GM12864 (cell line): Measurements from ENCODE around the gene TMEM200A.

Experiments
- DNase-seq: peaks from one replicate; pipeline ENCODE4 v3.0.0-alpha.2; 2011; ENCODE audit warnings: low read depth
- H3K4me3 ChIP-seq: 2 replicates; pipeline ENCODE4 v1.5.1; 2011; ENCODE audit warnings: mild to moderate bottlenecking, low read depth, low read length, control low read depth
- TF ChIP-seq, protein P1 (sequence below): IDR thresholded peaks from 2 replicates; pipeline ENCODE4 v1.5.1; 2011; ENCODE audit warnings: low read depth, mild to moderate bottlenecking, moderate library complexity, low read length, control low read depth, inconsistent platforms; ENCODE audit errors: missing control alignments

TMEM200A gene

DNA sequence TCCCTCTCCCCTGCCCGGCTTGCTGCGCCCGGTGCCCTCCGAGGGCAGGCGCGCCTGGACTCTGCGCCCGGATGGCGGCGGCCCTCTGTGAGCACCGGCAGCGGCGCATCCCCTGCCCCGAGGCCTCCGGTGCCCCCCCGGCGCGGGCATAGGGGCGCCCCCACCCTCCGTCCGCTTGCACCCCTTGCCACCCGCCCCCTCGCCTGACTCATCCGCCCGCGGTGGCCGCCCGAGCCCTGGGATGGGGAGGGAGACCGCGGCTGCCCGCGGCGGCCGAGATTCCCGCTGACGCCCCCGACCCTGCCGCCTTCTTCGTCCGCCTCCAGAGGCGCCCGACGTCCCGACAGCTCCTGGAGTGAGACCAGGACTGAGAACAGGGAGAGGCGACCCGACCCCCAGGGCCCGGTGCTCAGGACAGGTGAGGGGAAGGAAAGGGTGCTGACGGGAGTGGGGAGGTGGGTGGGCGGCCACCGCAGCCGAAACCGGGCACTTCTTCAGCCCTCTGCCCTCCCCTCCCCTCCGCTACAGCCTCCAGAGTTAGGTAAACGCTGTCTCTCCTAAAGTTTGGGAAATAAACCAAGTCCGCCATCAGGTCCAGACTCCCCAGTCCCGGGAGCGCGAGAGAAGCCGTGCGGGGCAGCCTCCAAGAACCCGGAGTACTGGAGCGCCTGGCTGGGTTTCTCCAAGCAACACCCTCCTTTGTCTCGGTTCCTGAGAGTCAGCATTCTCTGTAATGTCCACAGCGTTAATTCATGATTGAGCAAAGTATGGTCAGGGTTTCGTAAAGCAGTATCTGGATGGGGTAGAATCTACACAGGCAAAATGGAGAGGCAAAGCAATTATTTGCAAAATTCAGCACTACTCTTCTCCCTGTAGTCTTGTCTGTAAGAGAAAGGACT, 539 bp downstream of the TMEM200A start:
- H3K4me3 ChIP-seq = peak overlapping the region; percentile 27; the same call in 1 of the 2 replicates
- no peak for DNase-seq
- TF ChIP-seq, protein P1, sequence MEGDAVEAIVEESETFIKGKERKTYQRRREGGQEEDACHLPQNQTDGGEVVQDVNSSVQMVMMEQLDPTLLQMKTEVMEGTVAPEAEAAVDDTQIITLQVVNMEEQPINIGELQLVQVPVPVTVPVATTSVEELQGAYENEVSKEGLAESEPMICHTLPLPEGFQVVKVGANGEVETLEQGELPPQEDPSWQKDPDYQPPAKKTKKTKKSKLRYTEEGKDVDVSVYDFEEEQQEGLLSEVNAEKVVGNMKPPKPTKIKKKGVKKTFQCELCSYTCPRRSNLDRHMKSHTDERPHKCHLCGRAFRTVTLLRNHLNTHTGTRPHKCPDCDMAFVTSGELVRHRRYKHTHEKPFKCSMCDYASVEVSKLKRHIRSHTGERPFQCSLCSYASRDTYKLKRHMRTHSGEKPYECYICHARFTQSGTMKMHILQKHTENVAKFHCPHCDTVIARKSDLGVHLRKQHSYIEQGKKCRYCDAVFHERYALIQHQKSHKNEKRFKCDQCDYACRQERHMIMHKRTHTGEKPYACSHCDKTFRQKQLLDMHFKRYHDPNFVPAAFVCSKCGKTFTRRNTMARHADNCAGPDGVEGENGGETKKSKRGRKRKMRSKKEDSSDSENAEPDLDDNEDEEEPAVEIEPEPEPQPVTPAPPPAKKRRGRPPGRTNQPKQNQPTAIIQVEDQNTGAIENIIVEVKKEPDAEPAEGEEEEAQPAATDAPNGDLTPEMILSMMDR = no peak

DNA sequence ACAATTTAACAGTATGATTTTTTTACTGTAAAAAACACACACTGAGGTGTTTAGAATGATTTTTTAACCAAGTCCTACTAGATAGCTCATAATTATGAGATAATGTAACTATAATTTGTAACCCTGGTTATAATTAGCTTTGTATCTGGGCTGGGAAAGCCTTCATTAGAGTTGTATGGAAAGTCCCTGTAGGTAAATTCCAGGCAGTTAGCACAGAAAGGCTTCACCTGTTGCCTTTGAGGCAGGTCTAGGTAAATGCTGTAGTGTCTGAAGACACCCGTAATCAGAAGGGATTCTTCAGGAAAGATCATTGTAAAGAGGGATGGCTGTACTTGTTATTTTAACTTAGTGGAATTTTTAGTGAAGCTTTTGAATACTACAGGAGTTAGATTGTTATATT, 1.9 kb downstream of the TMEM200A start:
- H3K4me3 ChIP-seq = no peak overlapping the region
- no peak for DNase-seq
- TF ChIP-seq, protein P1 = no peak

DNA sequence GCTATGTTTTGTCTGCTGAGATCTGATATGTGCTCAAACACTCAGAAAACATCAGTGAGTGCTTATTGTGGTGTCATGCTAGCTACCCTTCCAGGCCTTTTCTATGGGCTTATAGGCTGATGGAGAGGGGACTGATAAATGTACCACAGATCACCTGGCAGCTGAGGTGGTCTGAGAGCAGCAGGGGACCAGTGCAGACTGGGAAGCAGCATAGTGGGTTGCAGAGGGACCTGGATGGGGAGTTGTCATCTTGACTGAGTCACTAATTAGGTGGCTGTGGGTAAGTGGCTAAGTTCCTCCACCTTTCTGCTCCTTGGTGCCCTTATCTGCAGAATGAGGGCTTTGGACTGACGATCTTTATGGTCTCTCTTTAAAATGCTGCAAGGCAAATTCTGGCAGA, 2.8 kb downstream of the TMEM200A start:
- no peak for DNase-seq
- H3K4me3 ChIP-seq = no peak overlapping the region
- TF ChIP-seq, protein P1 = no peak

DNA sequence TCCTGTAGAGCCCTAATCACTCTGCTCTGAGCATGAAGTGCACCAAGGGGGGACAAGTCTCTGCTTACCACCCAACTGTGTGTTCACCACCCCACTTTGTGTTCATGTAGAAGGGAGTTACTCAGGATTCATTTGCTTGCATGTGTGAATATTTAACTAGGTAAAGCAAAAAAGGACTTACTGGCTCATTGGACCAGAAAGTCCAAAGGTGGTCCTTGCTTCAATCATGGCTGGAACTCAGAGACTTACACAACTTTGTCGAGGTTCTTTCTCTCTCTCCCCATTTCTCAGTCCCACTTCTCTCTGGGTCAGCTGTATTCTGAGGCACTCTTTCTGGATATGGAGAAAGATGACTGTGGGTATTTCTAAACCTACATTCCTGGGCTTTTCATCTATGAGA, 4.0 kb downstream of the TMEM200A start:
- H3K4me3 ChIP-seq = no peak overlapping the region
- DNase-seq = no peak

DNA sequence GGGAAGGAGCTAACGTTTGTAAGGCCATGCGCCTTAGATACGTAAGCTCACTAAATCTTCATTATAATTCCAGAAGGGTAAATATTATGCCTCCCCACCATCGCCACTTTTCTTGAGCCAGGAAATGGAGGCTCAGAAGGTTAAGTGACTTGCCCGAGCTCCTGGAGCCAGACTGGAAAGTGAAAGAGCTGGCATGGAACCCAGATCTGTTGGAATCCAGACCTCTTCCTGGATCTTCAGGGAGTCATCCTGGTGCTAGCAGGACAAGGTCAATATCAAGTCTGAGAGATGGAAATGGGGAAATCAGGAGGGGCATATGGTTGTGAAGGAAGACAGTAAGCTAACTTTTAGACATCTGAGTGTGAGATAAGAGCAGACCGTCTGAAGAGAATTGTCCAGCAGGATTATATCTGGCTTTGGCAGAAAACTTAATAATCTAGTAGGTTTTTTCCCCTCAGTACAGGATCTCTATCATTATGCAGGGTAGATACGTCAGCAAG, 6.2 kb downstream of the TMEM200A start:
- no peak for DNase-seq
- TF ChIP-seq, protein P1 = no peak
- H3K4me3 ChIP-seq = no peak overlapping the region

More for the DNA sequence above, 4.0 kb downstream of the TMEM200A start:
- TF ChIP-seq, protein P1 = no peak

DNA sequence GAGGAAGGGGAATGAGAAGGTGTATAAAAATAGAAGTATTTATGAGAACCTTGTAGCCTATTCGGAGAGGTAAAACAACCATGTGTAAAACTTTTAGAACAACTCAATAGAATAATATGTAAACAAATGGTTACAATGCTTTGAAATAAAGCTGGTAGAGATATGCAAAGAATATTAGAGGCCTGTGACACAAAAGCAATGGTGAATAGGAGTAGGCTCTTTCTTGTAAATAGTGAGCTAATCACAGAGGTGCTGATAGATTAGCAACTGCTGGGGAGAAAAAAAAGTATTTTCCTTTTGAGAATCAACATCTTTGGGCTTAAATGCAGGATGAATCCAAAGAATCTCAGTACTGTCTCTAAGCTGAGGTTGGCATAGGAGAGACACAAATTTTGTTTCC, 7.0 kb downstream of the TMEM200A start:
- no peak for DNase-seq
- no peak overlapping the region for H3K4me3 ChIP-seq
- TF ChIP-seq, protein P1 = no peak
